GM23248 (cell line): ENCODE results near the gene LRMDA.

ENCODE experiments used
- EZH2 ChIP-seq: fragments of 200-600 bp; sonication (generic); IDR thresholded peaks from 2 replicates; pipeline ENCODE4 v1.6.1; 2018; ENCODE audit warnings: antibody characterized with exemption, mild to moderate bottlenecking; ENCODE audit not compliant: insufficient read depth, poor library complexity, severe bottlenecking
- EZH2phosphoT487 ChIP-seq: fragments of 200-600 bp; sonication (generic); IDR thresholded peaks from 2 replicates; pipeline ENCODE4 v1.6.1; 2018; ENCODE audit warnings: antibody characterized with exemption, moderate library complexity, mild to moderate bottlenecking, low read depth; ENCODE audit not compliant: insufficient read depth

- no peak for TF ChIP-seq EZH2
- no peak for TF ChIP-seq EZH2phosphoT487
Observed at GRCh38 chr10:75774783-75775490, 343.5 kb downstream of the LRMDA start.
